Psoas muscle (tissue), 8 donors: ENCODE data around the gene ITFG1. TPM values are rescaled to one million over a fixed set of nuclear protein-coding genes. Genes with fewer than 3 reads are reported as not detected.

ENCODE experiments used
- ATAC-seq, 4 donors: fragments of 200-7000 bp; cut with Tn5 transposase; one replicate each; pipeline ENCODE4 v1.9.1; 2020; ENCODE audit warnings: moderate library complexity in 3 of 4, mild to moderate bottlenecking in 2 of 4
- DNase-seq, 2 donors: peaks; one replicate each; pipeline ENCODE4 v3.0.0-alpha.2; 2020
- H3K27ac ChIP-seq: fragments of 200-600 bp; one replicate; pipeline ENCODE4 v1.8.0; 2022
- H3K27me3 ChIP-seq, 3 donors: fragments of 200-600 bp in 1 of 3; one replicate each; pipeline versions ENCODE4 v1.6.1 to v1.8.0; 2013 to 2022; ENCODE audit warnings: low read length in 2 of 3, mild to moderate bottlenecking in 2 of 3, moderate library complexity in 1 of 3; ENCODE audit not compliant: insufficient read depth in 3 of 3
- H3K36me3 ChIP-seq, 2 donors: fragments of 200-600 bp in 1 of 2; one replicate each; pipeline versions ENCODE4 v1.6.1 to v1.8.0; 2013 to 2022; ENCODE audit warnings: low read depth in 1 of 2, mild to moderate bottlenecking in 1 of 2, moderate library complexity in 1 of 2; ENCODE audit not compliant: insufficient read depth in 1 of 2
- H3K4me1 ChIP-seq: fragments of 200-600 bp; one replicate; pipeline ENCODE4 v1.8.0; 2022
- H3K4me3 ChIP-seq: fragments of 200-600 bp; one replicate; pipeline ENCODE4 v1.8.0; 2022; ENCODE audit warnings: mild to moderate bottlenecking
- H3K9me3 ChIP-seq: fragments of 200-600 bp; one replicate; pipeline ENCODE4 v1.8.0; 2022
- CTCF ChIP-seq: fragments of 200-600 bp; IDR thresholded peaks from one replicate; pipeline ENCODE4 v1.8.0; 2022; ENCODE audit warnings: antibody characterized with exemption
- WGBS, 3 donors: extraction: QIAGEN DNeasy Blood & Tissue Kit; methylation state at CpG; one replicate each; pipeline versions ENCODE4 v1.1.6 to v1.1.7; 2013; 5-methylcytosine and 5-hydroxymethylcytosine counted together
- intact Hi-C, 2 donors: fragments of 100-400 bp; cut with DNase I; formaldehyde crosslinking; loops; one replicate each; pipeline versions ENCODE4 v1.11.0 to v1.14.2; 2022
- polyA plus RNA-seq, 3 donors: library from polyadenylated mRNA; stranded (reverse); fragments of 200-250 nt; gene quantifications; one replicate each; pipeline ENCODE4 v1.2.3, GENCODE V29; 2013
- total RNA-seq, 4 donors: library from RNA; stranded (reverse); fragmentation: NEBNext Ultra II Directional in 2 of 4; extraction: Animal tissue kit (Norgen Biotek cat#: 25700) in 2 of 4; gene quantifications; one replicate each; pipeline versions ENCODE4 v1.2.1 to v1.2.4, GENCODE V29; 2021 to 2023
- donor health status: healthy with polysubstance abuse.
- donor health status: DM: no; HTN: no; CAD: no; lungs with moderate emphysema.
- donor health status: Bipolar disorder and iron deficiency.
- donor health status: healthy.
- donor health status: DM: yes; HTN: yes; CAD: no.
- donor health status: DM: no; HTN: no; CAD: no.
- donor health status: DM: no; HTN: no; CAD: no.
- donor health status: DM: yes; HTN: yes; CAD: no.

Gene ITFG1
- total and polyA plus RNA-seq, 7 donors: 13.0 to 30.3 (median 22.6) TPM

- Histone ChIP-seq H3K9me3 (no peaks in the 10 kb centered on the region), H3K27me3 (no peaks in the 10 kb centered on the region), H3K4me3 (peak overlapping the region; percentile 88), H3K27ac (peak overlapping the region; percentile 95), H3K4me1 (peaks cover 73% of the 10 kb centered on the region), H3K36me3 (no peaks in the 10 kb centered on the region)
- 57 to 63% (median 59%) methylated on average over 11 of the region's 11 CpGs for WGBS, 3 donors
- ATAC-seq (no peak), DNase-seq (no peak)
- intact Hi-C loops: loop anchor here in 1 of 2 donors (10.0 kb wide), 1 partner anchor 149 kb away; no protein-coding TSS in a partner anchor
- no peak for TF ChIP-seq CTCF
Measured at GRCh38 chr16:47463771-47464624, 3.1 kb upstream of the ITFG1 start.

- peak overlapping the region; percentile 95 for H3K27ac ChIP-seq
- intact Hi-C loops: loop anchor here in 1 of 2 donors (10.0 kb wide), 1 partner anchor 147 kb away; no protein-coding TSS in a partner anchor
- peak; percentile 40 to 77 (median 68) for ATAC-seq
- peaks cover 63% of the 10 kb centered on the region for H3K4me1 ChIP-seq
- peaks cover 0 to 20% of the 10 kb centered on the region in 2 donors for H3K36me3 ChIP-seq
- no peaks in the 10 kb centered on the region for H3K27me3 ChIP-seq
- H3K4me3 ChIP-seq: peak overlapping the region; percentile 88
- no peaks in the 10 kb centered on the region for H3K9me3 ChIP-seq
- 1 to 3% (median 1%) methylated on average over 17 of the region's 17 CpGs for WGBS, 3 donors
- DNase-seq: no peak
- no peak for TF ChIP-seq CTCF
Measured at GRCh38 chr16:47461598-47462266, 869 bp upstream of the ITFG1 start.

- H3K36me3 ChIP-seq: peaks cover 0 to 33% of the 10 kb centered on the region in 2 donors
- no peak for DNase-seq
- TF ChIP-seq CTCF: no peak
- WGBS, 3 donors: 1 to 3% (median 2%) methylated on average over 4 of the region's 4 CpGs
- no peaks in the 10 kb centered on the region for H3K9me3 ChIP-seq
- H3K27me3 ChIP-seq: no peaks in the 10 kb centered on the region
- ATAC-seq: no peak
- peak overlapping the region; percentile 88 for H3K4me3 ChIP-seq
- intact Hi-C loops: loop anchor here in 1 of 2 donors (10.0 kb wide), 1 partner anchor 146 kb away; no protein-coding TSS in a partner anchor
- H3K27ac ChIP-seq: peak overlapping the region; percentile 95
- peaks cover 49% of the 10 kb centered on the region for H3K4me1 ChIP-seq
Measured at GRCh38 chr16:47460359-47460710, 528 bp downstream of the ITFG1 start.

GRCh38 chr16:47459603-47460002 is 1.3 kb downstream of the ITFG1 start:
- intact Hi-C loops: loop anchor here in 1 of 2 donors (10.0 kb wide), 1 partner anchor 145 kb away; no protein-coding TSS in a partner anchor
- no peak for TF ChIP-seq CTCF

More at GRCh38 chr16:47459603-47460002, 1.3 kb downstream of the ITFG1 start:
- H3K4me1 ChIP-seq: peaks cover 41% of the 10 kb centered on the region
- H3K27me3 ChIP-seq: no peaks in the 10 kb centered on the region
- H3K27ac ChIP-seq: peak overlapping the region; percentile 95
- ATAC-seq (no peak), DNase-seq (no peak)
- 81 to 96% (median 87%) methylated on average over 1 of the region's 1 CpG for WGBS, 3 donors
- peaks cover 0 to 40% of the 10 kb centered on the region in 2 donors for H3K36me3 ChIP-seq
- H3K9me3 ChIP-seq: no peaks in the 10 kb centered on the region
- H3K4me3 ChIP-seq: peak overlapping the region; percentile 88
